Activated CD8-positive, alpha-beta memory T cell treated with anti-CD3 and anti-CD28 coated beads, Interleukin-2, amount 50 U/mL, for 24 hours (primary cell): Measurements from ENCODE around the gene GPC3.

Experiments used
- DNase-seq: peaks from one replicate; pipeline ENCODE4 v3.0.0-alpha.2; 2020; ENCODE audit errors: extremely low read depth

GPC3 gene

DNA sequence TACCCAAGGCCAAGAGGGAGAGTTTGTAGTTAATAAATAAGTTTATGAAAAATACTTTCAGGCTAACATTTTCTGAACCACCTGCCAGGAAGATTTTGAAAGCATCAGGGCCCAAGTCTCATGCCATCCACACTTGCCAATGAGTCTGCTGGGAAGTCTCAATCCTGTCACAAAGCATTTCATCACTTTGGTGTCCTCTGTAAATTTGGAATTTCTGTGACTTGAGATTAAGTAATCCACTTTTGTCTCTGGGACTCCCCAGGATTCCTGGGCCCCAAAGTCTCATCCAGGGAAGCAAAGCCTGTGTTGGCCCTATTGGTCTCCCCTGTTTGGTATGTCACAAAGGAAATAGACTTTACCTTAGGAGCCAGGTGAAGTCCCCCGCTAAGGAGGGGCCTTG, 470.9 kb downstream of the GPC3 start:
- DNase-seq, result no peak

- no peak for DNase-seq
Measured at GRCh38 chrX:133513123-133513522, 472.3 kb downstream of the GPC3 start.

DNA sequence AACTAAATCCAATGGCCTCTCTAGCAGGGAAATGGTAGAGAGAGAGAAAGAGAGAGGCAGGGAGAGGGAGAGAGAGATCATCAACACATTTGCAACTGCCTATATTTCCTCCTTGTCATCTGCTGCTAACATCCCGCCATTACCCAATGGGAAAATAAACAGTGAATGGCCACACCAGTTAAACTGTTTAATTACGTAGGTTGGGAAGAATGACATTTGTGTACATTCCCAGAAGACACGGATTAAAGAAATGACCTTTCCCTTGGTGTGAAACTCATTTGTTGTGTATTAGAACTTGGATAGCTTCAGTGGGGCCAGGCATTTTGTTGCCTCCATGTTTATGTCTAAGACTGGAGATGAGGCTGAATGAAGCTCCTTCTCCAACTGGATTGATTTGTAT, 474.4 kb downstream of the GPC3 start:
- no peak for DNase-seq

DNA sequence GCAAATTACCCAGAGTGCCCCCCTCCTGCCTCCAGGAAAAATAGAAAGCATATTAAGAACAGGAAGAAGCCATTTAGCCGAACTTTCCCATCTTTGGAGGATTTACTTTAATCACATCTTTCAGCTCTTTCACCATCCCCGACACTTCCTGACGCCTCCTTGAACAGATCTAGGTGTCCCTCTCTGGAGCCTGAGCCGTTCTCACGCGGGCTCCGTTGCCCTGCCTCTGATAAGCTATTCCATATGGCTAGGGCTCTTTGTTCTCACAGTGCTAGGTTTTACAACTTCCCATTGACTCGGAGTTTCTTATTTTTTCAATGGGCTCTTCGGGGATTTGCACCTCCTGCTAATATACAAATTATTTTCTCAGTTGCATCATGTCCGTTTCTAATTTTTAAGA, 488.0 kb downstream of the GPC3 start:
- no peak for DNase-seq

GRCh38 chrX:133495464-133496391, 489.7 kb downstream of the GPC3 start:
- DNase-seq, result no peak

GRCh38 chrX:133493366-133493765, 492.0 kb downstream of the GPC3 start:
- DNase-seq, result no peak

GRCh38 chrX:133490955-133491354, 494.4 kb downstream of the GPC3 start:
- no peak for DNase-seq
